Germinal center (tissue), 1 donor: ENCODE results near the gene SLC66A3.

Experiments
- DNase-seq: peaks from one replicate; pipeline ENCODE4 v3.0.0; 2012; ENCODE audit warnings: mixed read lengths, low spot score

Gene SLC66A3

DNA sequence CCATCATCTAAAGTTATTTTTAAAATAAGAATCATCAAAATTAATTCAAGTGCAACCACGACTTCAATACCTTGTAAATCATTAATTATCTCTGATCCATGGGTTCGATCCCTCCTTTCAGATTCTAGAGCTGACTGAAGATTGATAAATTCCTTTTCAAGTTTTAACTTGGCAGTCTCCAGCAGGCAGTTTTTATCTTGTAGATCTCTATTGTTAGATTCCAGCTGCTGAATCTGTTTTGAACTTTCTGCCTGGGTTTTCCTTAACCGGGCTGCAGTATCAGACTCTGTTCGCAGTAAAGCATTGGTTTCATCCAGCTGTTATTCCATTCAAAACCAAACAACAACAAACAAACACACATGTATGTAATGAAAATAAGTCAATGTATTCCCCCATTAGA, 59.5 kb downstream of the SLC66A3 start:
- no peak for DNase-seq

- DNase-seq: no peak
Observed at GRCh38 chr2:11215407-11215806, 60.1 kb downstream of the SLC66A3 start.

GRCh38 chr2:11220445-11220844, 65.2 kb downstream of the SLC66A3 start:
- no peak for DNase-seq

- no peak for DNase-seq
Observed at GRCh38 chr2:11222845-11223244, 67.6 kb downstream of the SLC66A3 start.

DNA sequence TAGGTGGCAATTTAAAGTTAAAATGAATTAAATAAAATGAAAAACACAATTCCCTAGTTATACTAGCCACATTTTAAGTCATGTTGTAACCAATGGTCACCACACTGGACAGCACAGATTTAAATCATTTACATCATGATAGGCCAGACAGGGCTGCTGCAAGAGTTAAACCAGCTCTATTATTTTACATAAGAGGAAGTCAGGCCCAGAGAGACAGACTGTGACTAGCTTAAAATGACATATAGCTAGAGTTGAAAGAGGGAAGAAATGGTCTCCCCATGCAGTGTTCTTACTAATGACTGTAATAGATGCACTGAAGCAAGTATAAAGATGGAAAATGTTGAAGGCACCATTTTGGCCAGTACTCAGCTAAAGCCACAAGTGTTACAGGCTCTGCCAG, 69.6 kb downstream of the SLC66A3 start:
- DNase-seq: peak; percentile 8

DNA sequence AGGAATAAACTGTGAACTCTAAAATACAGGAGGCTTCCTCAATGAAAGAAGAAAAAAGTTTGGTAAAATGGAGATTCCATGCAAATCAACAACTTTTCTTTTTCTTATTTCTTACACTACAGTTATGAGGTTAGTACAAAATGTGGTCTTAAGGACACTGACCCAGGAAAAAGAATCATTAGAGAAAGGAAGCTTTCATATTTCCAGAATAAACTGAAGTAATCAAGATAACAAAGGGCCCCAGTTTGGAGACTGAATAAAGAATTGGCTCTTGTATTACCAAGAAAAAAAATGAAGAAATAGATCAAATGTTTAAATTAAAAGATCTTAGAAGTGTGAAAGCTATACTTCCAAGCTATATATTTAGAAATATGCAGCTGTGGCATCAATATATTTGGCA, 72.3 kb downstream of the SLC66A3 start:
- no peak for DNase-seq
